WTC11 (cell line): ENCODE data around the gene ATG101. TPM values are rescaled to one million over a fixed set of nuclear protein-coding genes. Genes with fewer than 3 reads are reported as not detected.

Experiments used
- ATAC-seq: fragments of 200-7000 bp; cut with Tn5 transposase; 2 replicates; pipeline ENCODE4 v1.10.0; 2021; ENCODE audit warnings: mild to moderate bottlenecking, moderate library complexity
- CTCF ChIA-PET: fragments of 300-600 bp; sonication (Branson Sonifier 250); formaldehyde crosslinking; loops from one replicate; lab custom pipeline; 2021; ENCODE audit warnings: antibody characterized with exemption; lab: Charles Lee
- POLR2A ChIA-PET: fragments of 350-600 bp; sonication (Branson Sonifier 250); formaldehyde crosslinking; loops from one replicate; lab custom pipeline; 2021; ENCODE audit warnings: antibody characterized with exemption; lab: Charles Lee
- DNase-seq: peaks from one replicate; pipeline ENCODE4 v3.0.0; 2021; ENCODE audit warnings: low spot score
- H3K27ac Mint-ChIP-seq: 2 replicates; pipeline ENCODE4 v1.8.0; 2021; ENCODE audit warnings: mixed read lengths
- H3K27me3 Mint-ChIP-seq: 2 replicates; pipeline ENCODE4 v1.8.0; 2021; ENCODE audit warnings: low read depth, mild to moderate bottlenecking, moderate library complexity, mixed read lengths
- H3K36me3 Mint-ChIP-seq: 2 replicates; pipeline ENCODE4 v1.8.0; 2021; ENCODE audit warnings: mixed read lengths
- H3K4me1 Mint-ChIP-seq: 2 replicates; pipeline ENCODE4 v1.8.0; 2022; ENCODE audit warnings: mixed read lengths
- H3K4me3 Mint-ChIP-seq: 2 replicates; pipeline ENCODE4 v1.8.0; 2021; ENCODE audit warnings: mild to moderate bottlenecking, moderate library complexity, mixed read lengths
- H3K9me3 Mint-ChIP-seq: 2 replicates; pipeline ENCODE4 v1.8.0; 2021; ENCODE audit warnings: mixed read lengths
- ARID4B ChIP-seq: sonication (generic); formaldehyde crosslinking; IDR thresholded peaks from 2 replicates; pipeline ENCODE4 v1.8.0; 2023; ENCODE audit warnings: missing genetic modification reagents, mild to moderate bottlenecking, borderline replicate concordance
- CREM ChIP-seq: sonication (generic); formaldehyde crosslinking; IDR thresholded peaks from 2 replicates; pipeline ENCODE4 v1.8.1; 2022; ENCODE audit warnings: mild to moderate bottlenecking, missing genetic modification reagents, moderate library complexity
- ERG ChIP-seq: fragments of 250-450 bp; sonication (Bioruptor Pico); IDR thresholded peaks from 2 replicates; pipeline ENCODE4 v1.8.0; 2021; ENCODE audit warnings: mild to moderate bottlenecking
- HMGXB4 ChIP-seq: sonication (generic); formaldehyde crosslinking; IDR thresholded peaks from 2 replicates; pipeline ENCODE4 v1.8.1; 2023; ENCODE audit warnings: mild to moderate bottlenecking, moderate library complexity, missing genetic modification reagents
- IRF2 ChIP-seq: sonication (generic); formaldehyde crosslinking; IDR thresholded peaks from 2 replicates; pipeline ENCODE4 v1.8.0; 2022; ENCODE audit warnings: low read depth, missing genetic modification reagents, borderline replicate concordance
- MAX ChIP-seq: sonication (generic); formaldehyde crosslinking; IDR thresholded peaks from 2 replicates; pipeline ENCODE4 v1.8.0; 2022; ENCODE audit warnings: mild to moderate bottlenecking, missing genetic modification reagents
- NFYB ChIP-seq: sonication (generic); formaldehyde crosslinking; conservative IDR thresholded peaks from 2 replicates; pipeline ENCODE4 v1.8.0; 2022; ENCODE audit warnings: low read depth, missing genetic modification reagents
- SMAD3 ChIP-seq: sonication (generic); formaldehyde crosslinking; IDR thresholded peaks from 2 replicates; pipeline ENCODE4 v1.8.0; 2022; ENCODE audit warnings: missing genetic modification reagents, mild to moderate bottlenecking, borderline replicate concordance
- SP1 ChIP-seq: sonication (generic); formaldehyde crosslinking; conservative IDR thresholded peaks from 2 replicates; pipeline ENCODE4 v1.8.1; 2022; ENCODE audit warnings: missing genetic modification reagents
- STAT6 ChIP-seq: sonication (generic); formaldehyde crosslinking; conservative IDR thresholded peaks from 2 replicates; pipeline ENCODE4 v1.8.1; 2023; ENCODE audit warnings: mild to moderate bottlenecking, low read depth, missing genetic modification reagents, moderate library complexity
- ZBTB21 ChIP-seq: sonication (generic); formaldehyde crosslinking; IDR thresholded peaks from 2 replicates; pipeline ENCODE4 v1.8.1; 2023; ENCODE audit warnings: mild to moderate bottlenecking, missing genetic modification reagents, borderline replicate concordance
- ZNF317 ChIP-seq: sonication (generic); formaldehyde crosslinking; IDR thresholded peaks from 2 replicates; pipeline ENCODE4 v1.8.1; 2023; ENCODE audit warnings: low read depth, mild to moderate bottlenecking, moderate library complexity, missing genetic modification reagents, borderline replicate concordance
- ZNF423 ChIP-seq: fragments of 250-450 bp; sonication (Bioruptor Pico); IDR thresholded peaks from 2 replicates; pipeline ENCODE4 v2.1.2; 2022; ENCODE audit warnings: mild to moderate bottlenecking, moderate library complexity
- total RNA-seq: library from RNA; stranded (reverse); gene quantifications from 3 replicates; pipeline ENCODE4 v1.2.3, GENCODE V29; 2021
- TF ChIP-seq, protein P1 (sequence below): sonication (generic); formaldehyde crosslinking; IDR thresholded peaks from 2 replicates; pipeline ENCODE4 v1.8.1; 2022; ENCODE audit warnings: mild to moderate bottlenecking, missing genetic modification reagents, moderate library complexity, borderline replicate concordance
- TF ChIP-seq, protein P2 (sequence below): fragments of 250-450 bp; sonication (Bioruptor Pico); IDR thresholded peaks from 2 replicates; pipeline ENCODE4 v1.9.0; 2021; ENCODE audit warnings: mild to moderate bottlenecking, borderline replicate concordance
- TF ChIP-seq, protein P3 (sequence below): sonication (generic); formaldehyde crosslinking; IDR thresholded peaks from 2 replicates; pipeline ENCODE4 v1.8.1; 2022; ENCODE audit warnings: mild to moderate bottlenecking, moderate library complexity, missing genetic modification reagents

ATG101 gene
- total RNA-seq, 1 experiment from 2014 or later, result 52.1 TPM

- TF ChIP-seq, protein P1, sequence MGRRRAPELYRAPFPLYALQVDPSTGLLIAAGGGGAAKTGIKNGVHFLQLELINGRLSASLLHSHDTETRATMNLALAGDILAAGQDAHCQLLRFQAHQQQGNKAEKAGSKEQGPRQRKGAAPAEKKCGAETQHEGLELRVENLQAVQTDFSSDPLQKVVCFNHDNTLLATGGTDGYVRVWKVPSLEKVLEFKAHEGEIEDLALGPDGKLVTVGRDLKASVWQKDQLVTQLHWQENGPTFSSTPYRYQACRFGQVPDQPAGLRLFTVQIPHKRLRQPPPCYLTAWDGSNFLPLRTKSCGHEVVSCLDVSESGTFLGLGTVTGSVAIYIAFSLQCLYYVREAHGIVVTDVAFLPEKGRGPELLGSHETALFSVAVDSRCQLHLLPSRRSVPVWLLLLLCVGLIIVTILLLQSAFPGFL (CRISPR knock-in tag), result no peak
- TF ChIP-seq ERG (no peak), STAT6 (CRISPR knock-in tag) (no peak), ZNF317 (CRISPR knock-in tag) (no peak), HMGXB4 (CRISPR knock-in tag) (no peak)
- TF ChIP-seq, protein P2, sequence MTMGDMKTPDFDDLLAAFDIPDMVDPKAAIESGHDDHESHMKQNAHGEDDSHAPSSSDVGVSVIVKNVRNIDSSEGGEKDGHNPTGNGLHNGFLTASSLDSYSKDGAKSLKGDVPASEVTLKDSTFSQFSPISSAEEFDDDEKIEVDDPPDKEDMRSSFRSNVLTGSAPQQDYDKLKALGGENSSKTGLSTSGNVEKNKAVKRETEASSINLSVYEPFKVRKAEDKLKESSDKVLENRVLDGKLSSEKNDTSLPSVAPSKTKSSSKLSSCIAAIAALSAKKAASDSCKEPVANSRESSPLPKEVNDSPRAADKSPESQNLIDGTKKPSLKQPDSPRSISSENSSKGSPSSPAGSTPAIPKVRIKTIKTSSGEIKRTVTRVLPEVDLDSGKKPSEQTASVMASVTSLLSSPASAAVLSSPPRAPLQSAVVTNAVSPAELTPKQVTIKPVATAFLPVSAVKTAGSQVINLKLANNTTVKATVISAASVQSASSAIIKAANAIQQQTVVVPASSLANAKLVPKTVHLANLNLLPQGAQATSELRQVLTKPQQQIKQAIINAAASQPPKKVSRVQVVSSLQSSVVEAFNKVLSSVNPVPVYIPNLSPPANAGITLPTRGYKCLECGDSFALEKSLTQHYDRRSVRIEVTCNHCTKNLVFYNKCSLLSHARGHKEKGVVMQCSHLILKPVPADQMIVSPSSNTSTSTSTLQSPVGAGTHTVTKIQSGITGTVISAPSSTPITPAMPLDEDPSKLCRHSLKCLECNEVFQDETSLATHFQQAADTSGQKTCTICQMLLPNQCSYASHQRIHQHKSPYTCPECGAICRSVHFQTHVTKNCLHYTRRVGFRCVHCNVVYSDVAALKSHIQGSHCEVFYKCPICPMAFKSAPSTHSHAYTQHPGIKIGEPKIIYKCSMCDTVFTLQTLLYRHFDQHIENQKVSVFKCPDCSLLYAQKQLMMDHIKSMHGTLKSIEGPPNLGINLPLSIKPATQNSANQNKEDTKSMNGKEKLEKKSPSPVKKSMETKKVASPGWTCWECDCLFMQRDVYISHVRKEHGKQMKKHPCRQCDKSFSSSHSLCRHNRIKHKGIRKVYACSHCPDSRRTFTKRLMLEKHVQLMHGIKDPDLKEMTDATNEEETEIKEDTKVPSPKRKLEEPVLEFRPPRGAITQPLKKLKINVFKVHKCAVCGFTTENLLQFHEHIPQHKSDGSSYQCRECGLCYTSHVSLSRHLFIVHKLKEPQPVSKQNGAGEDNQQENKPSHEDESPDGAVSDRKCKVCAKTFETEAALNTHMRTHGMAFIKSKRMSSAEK, result no peak
Observed at GRCh38 chr12:52032446-52032803, 37.4 kb upstream of the ATG101 start (continued).

DNA sequence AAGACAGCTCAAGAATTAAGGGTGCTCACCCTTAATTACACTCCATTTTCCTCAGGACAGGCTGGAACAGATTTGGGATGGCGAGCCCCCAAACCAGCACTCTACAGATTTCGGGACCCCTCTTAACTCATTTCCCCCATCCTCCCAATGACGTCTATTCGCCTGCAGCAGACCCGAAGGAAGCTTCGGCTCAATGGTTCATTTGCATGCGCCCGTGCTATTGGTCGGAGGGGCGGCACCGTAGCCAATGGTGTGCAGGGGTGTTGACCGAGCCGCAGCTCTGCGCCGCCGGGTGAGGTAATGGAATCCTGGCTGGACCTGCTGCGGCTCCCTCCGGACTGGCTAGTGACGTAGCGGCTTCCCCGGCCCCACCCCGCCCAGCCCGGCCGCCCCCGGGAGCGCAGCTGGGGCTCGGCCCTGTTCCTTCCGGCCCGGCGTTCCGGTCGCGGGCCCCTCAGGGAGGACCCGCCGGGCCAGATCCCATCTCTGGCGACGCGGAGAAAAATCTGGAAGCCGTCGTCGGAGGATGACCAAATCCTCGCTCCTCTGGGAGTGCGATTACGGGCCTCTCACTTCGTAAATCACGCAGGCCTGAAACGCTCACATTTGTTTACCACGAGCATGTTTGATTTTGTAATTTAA is 36.9 kb upstream of the ATG101 start:
- Mint-ChIP-seq H3K9me3 (no peaks in the 10 kb centered on the region), H3K36me3 (no peaks in the 10 kb centered on the region), H3K4me3 (peak overlapping the region; percentile 69), H3K27me3 (peaks cover 46% of the 10 kb centered on the region), H3K4me1 (peaks cover 31% of the 10 kb centered on the region), H3K27ac (peak overlapping the region; percentile 95)
- ChIA-PET POLR2A (interaction anchor here (0.6 to 5.0 kb wide), 16 partner anchors 10 to 973 kb away, joined by 3 to 17 read pairs (median 4); partner anchors contain the start of genes ATG101, EIF4B, NR4A1 and SMIM41), CTCF (interaction anchor here (0.6 to 21.1 kb wide), 17 partner anchors 9 to 1472 kb away, joined by 3 to 1431 read pairs (median 9); partner anchors contain the start of genes ANKRD33, ATG101, NR4A1 and SMIM41)
- DNase-seq, result peak; percentile 97
- no peak for TF ChIP-seq IRF2 (CRISPR knock-in tag)
- peak; percentile 70 for TF ChIP-seq NFYB
- peak; percentile 51; the same call in 1 of the 2 replicates for TF ChIP-seq CREM (CRISPR knock-in tag)
- TF ChIP-seq, protein P3, sequence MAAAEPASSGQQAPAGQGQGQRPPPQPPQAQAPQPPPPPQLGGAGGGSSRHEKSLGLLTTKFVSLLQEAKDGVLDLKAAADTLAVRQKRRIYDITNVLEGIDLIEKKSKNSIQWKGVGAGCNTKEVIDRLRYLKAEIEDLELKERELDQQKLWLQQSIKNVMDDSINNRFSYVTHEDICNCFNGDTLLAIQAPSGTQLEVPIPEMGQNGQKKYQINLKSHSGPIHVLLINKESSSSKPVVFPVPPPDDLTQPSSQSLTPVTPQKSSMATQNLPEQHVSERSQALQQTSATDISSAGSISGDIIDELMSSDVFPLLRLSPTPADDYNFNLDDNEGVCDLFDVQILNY (CRISPR knock-in tag), result 0 out of 2 replicates have a peak, but pooled peaks have one; percentile 39
- TF ChIP-seq SP1, result peak; percentile 39; the same call in 1 of the 2 replicates
- TF ChIP-seq ZBTB21 (CRISPR knock-in tag), result peak; percentile 91
- no peak for TF ChIP-seq ARID4B (CRISPR knock-in tag)
- TF ChIP-seq ZNF423 (CRISPR knock-in tag), result peak; percentile 25; the same call in 1 of the 2 replicates
- TF ChIP-seq MAX (CRISPR knock-in tag), result peak; percentile 56; the same call in 1 of the 2 replicates
- TF ChIP-seq SMAD3, result no peak
- peak; percentile 93 for ATAC-seq
